Uterus (tissue), 2 donors: ENCODE results near the gene TH.

Experiments used
- POLR2A ChIP-seq, 2 donors: fragments of 450-650 bp; IDR thresholded peaks; one replicate each; pipeline ENCODE4 v1.6.1; 2016; ENCODE audit warnings: antibody characterized with exemption in 2 of 2, mild to moderate bottlenecking in 1 of 2, moderate library complexity in 1 of 2
- TF ChIP-seq, protein P1 (sequence below), 4 experiments: fragments of 200-600 bp in 2 of 4; fragments of 450-650 bp in 2 of 4; sonication (generic) in 2 of 4; IDR thresholded peaks; one replicate each; pipeline ENCODE4 v1.5.1; 2016 to 2019; ENCODE audit warnings: antibody characterized with exemption in 4 of 4, mild to moderate bottlenecking in 2 of 4, moderate library complexity in 1 of 4

DNA sequence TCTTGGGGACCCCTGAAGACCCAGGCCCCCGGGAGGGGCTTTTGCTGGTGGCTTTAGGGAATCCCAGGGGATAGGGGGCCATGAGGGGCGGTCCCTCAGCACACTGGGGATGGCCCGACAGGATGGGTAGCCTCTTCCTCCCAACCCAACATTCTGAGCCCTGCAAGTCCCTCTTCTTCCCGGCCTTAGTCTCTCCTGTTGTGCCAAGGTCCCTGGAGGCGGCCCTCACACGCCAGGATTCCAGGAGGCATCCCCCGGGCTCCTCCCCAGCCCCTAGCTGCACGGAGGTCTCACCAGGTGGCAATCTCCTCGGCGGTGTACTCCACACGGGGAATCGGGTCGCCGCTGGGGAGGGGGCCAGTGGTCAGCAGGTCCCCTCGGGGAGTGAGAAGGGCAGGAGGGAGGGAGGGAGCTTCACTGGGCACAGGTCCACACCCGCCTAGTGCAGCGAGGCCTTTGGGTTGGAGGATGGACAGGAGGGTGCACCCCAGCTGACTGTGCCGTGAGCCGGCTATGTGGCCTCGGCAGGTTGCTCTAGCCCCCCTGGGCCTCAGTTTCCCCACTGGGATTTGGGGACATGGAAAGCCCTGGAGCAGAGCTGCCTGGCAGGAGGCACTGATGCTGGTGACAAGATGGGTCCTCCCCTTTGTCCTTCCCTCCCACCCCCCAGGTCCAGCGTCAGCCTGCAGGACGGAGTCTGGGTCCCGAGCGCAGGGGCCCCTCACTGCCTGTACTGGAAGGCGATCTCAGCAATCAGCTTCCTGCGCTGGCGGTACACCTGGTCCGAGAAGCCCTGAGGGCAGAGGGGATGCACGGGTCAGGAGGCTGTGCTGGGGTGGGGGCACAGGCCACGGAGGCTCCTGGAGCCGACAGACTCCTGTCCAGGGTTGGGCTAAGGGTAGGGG is 4.2 kb downstream of the TH start:
- TF ChIP-seq, protein P1, sequence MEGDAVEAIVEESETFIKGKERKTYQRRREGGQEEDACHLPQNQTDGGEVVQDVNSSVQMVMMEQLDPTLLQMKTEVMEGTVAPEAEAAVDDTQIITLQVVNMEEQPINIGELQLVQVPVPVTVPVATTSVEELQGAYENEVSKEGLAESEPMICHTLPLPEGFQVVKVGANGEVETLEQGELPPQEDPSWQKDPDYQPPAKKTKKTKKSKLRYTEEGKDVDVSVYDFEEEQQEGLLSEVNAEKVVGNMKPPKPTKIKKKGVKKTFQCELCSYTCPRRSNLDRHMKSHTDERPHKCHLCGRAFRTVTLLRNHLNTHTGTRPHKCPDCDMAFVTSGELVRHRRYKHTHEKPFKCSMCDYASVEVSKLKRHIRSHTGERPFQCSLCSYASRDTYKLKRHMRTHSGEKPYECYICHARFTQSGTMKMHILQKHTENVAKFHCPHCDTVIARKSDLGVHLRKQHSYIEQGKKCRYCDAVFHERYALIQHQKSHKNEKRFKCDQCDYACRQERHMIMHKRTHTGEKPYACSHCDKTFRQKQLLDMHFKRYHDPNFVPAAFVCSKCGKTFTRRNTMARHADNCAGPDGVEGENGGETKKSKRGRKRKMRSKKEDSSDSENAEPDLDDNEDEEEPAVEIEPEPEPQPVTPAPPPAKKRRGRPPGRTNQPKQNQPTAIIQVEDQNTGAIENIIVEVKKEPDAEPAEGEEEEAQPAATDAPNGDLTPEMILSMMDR (IDR thresholded peaks at IDR 0.05): no peak
- no peak for TF ChIP-seq POLR2A (IDR thresholded peaks at IDR 0.05)
